CD14-positive monocyte (primary cell): Measurements from ENCODE around the gene ZBTB7C. TPM values are rescaled to one million over a fixed set of nuclear protein-coding genes. Genes with fewer than 3 reads are reported as not detected.

Source experiments
- DNase-seq, 3 donors: peaks; one replicate each; pipeline ENCODE4 v3.0.0-alpha.2; 2011 to 2022
- H2AFZ ChIP-seq: 2 replicates; pipeline ENCODE4 v1.6.0; 2012; ENCODE audit warnings: mild to moderate bottlenecking, low read depth, low read length, inconsistent platforms; ENCODE audit not compliant: insufficient read depth, poor library complexity, severe bottlenecking
- H3K27ac ChIP-seq, 2 donors: 1 replicate in 1 of 2; 2 replicates in 1 of 2; pipeline ENCODE4 v1.5.1; 2012 to 2013; ENCODE audit warnings: low read length in 2 of 2, control low read depth in 1 of 2, inconsistent platforms in 1 of 2, low read depth in 1 of 2, mild to moderate bottlenecking in 1 of 2
- H3K27me3 ChIP-seq, 2 donors: one replicate each; pipeline versions ENCODE4 v1.6.0 to v1.6.1; 2011 to 2013; ENCODE audit warnings: low read length in 2 of 2; ENCODE audit not compliant: control insufficient read depth in 2 of 2, insufficient read depth in 2 of 2
- H3K36me3 ChIP-seq, 2 donors: replicated peaks in 1 of 2; 1 replicate in 1 of 2; 2 replicates in 1 of 2; pipeline versions ENCODE4 v1.5.1 to v1.6.1; 2012 to 2013; ENCODE audit warnings: low read length in 2 of 2, control low read depth in 1 of 2, inconsistent platforms in 1 of 2, mild to moderate bottlenecking in 1 of 2; ENCODE audit not compliant: insufficient read depth in 2 of 2, control insufficient read depth in 1 of 2
- H3K4me1 ChIP-seq, 2 donors: 1 replicate in 1 of 2; 2 replicates in 1 of 2; pipeline versions ENCODE4 v1.5.1 to v1.6.1; 2012 to 2013; ENCODE audit warnings: low read length in 2 of 2, control low read depth in 1 of 2, inconsistent platforms in 1 of 2, mild to moderate bottlenecking in 1 of 2, moderate library complexity in 1 of 2; ENCODE audit not compliant: insufficient read depth in 2 of 2, control insufficient read depth in 1 of 2
- H3K4me2 ChIP-seq: replicated peaks from 2 replicates; pipeline ENCODE3; 2012; ENCODE audit warnings: low read length, moderate library complexity, mild to moderate bottlenecking; ENCODE audit not compliant: poor library complexity, severe bottlenecking; ENCODE audit errors: extremely low read depth
- H3K4me3 ChIP-seq, 3 experiments: fragments of 200-600 bp in 1 of 3; sonication (generic) in 1 of 3; replicated peaks in 1 of 3; 1 replicate in 2 of 3; 2 replicates in 1 of 3; pipeline ENCODE4 v1.5.1; 2011 to 2013; ENCODE audit warnings: low read length in 3 of 3, mild to moderate bottlenecking in 3 of 3, control low read depth in 2 of 3, low read depth in 2 of 3, inconsistent platforms in 1 of 3, moderate library complexity in 1 of 3
- H3K79me2 ChIP-seq: 2 replicates; pipeline ENCODE4 v1.6.0; 2012; ENCODE audit warnings: mild to moderate bottlenecking, control low read depth, inconsistent platforms, low read length, moderate library complexity; ENCODE audit not compliant: insufficient read depth
- H3K9ac ChIP-seq: 2 replicates; pipeline ENCODE4 v1.6.0; 2017; ENCODE audit warnings: low read length, mild to moderate bottlenecking; ENCODE audit not compliant: insufficient read depth, poor library complexity, severe bottlenecking
- H3K9me3 ChIP-seq, 2 donors: replicated peaks in 1 of 2; 1 replicate in 1 of 2; 2 replicates in 1 of 2; pipeline versions ENCODE4 v1.5.1 to v1.6.1; 2012 to 2013; ENCODE audit warnings: low read length in 2 of 2, control low read depth in 1 of 2; ENCODE audit not compliant: control insufficient read depth in 1 of 2, insufficient read depth in 1 of 2
- H4K20me1 ChIP-seq: 2 replicates; pipeline ENCODE4 v1.6.0; 2012; ENCODE audit warnings: mild to moderate bottlenecking, low read length, control low read depth, moderate library complexity; ENCODE audit not compliant: insufficient read depth
- H3K27ac Mint-ChIP-seq, 7 donors: one replicate each; pipeline ENCODE4 v1.8.0; 2020; ENCODE audit warnings: mild to moderate bottlenecking in 7 of 7, mixed read lengths in 7 of 7, moderate library complexity in 6 of 7, inconsistent platforms in 2 of 7
- H3K27me3 Mint-ChIP-seq, 3 donors: one replicate each; pipeline ENCODE4 v1.8.0; 2021 to 2022; ENCODE audit warnings: low read depth in 3 of 3, mild to moderate bottlenecking in 3 of 3, mixed read lengths in 3 of 3, moderate library complexity in 3 of 3, inconsistent platforms in 1 of 3
- H3K36me3 Mint-ChIP-seq, 2 donors: one replicate each; pipeline ENCODE4 v1.8.0; 2020; ENCODE audit warnings: mixed read lengths in 2 of 2, inconsistent platforms in 1 of 2, mild to moderate bottlenecking in 1 of 2
- H3K4me1 Mint-ChIP-seq: one replicate; pipeline ENCODE4 v1.8.0; 2020; ENCODE audit warnings: mild to moderate bottlenecking, mixed read lengths
- H3K4me3 Mint-ChIP-seq, 2 donors: one replicate each; pipeline ENCODE4 v1.8.0; 2020; ENCODE audit warnings: mild to moderate bottlenecking in 2 of 2, mixed read lengths in 2 of 2, moderate library complexity in 1 of 2
- H3K9me3 Mint-ChIP-seq, 7 donors: one replicate each; pipeline ENCODE4 v1.8.0; 2020 to 2022; ENCODE audit warnings: mixed read lengths in 7 of 7, mild to moderate bottlenecking in 6 of 7, moderate library complexity in 6 of 7, inconsistent platforms in 2 of 7
- CTCF ChIP-seq: fragments of 200-600 bp; IDR thresholded peaks from one replicate; pipeline ENCODE4 v1.8.0; 2022; ENCODE audit warnings: antibody characterized with exemption, mild to moderate bottlenecking
- WGBS: methylation state at CpG from one replicate; pipeline ENCODE4 v1.1.5; 2013; ENCODE audit warnings: missing lambda C conversion rate; ENCODE audit not compliant: insufficient coverage; 5-methylcytosine and 5-hydroxymethylcytosine counted together
- intact Hi-C, 2 donors: fragments of 100-400 bp; cut with micrococcal nuclease; formaldehyde crosslinking; loops; one replicate each; pipeline versions ENCODE4 v1.15.0 to v1.15.1; 2023
- polyA plus RNA-seq, 3 donors: library from polyadenylated mRNA; depleted of rRNA in 1 of 3; unstranded in 2 of 3; stranded (reverse) in 1 of 3; fragments of 300-500 nt in 2 of 3; fragments of >200 nt in 1 of 3; fragmentation: Illumina TruSeq in 2 of 3; gene quantifications; 1 replicate in 2 of 3; 2 replicates in 1 of 3; pipeline ENCODE4 v1.2.3, GENCODE V29; 2012 to 2021

ZBTB7C gene
- polyA plus RNA-seq, 3 donors, result 0.03 to 0.09 TPM; not detected in 1

GRCh38 chr18:48342581-48342980 is 66.6 kb downstream of the ZBTB7C start:
- TF ChIP-seq CTCF, result no peak
- Mint-ChIP-seq H3K4me1 (no peaks in the 10 kb centered on the region), H3K4me3 (no peak overlapping the region), H3K27ac (no peak overlapping the region), H3K27me3 (peaks cover 2 to 12% (median 11%) of the 10 kb centered on the region in 3 donors), H3K9me3 (no peaks in the 10 kb centered on the region), H3K36me3 (no peaks in the 10 kb centered on the region)
- Histone ChIP-seq H3K4me1 (no peaks in the 10 kb centered on the region), H3K4me2 (no peak overlapping the region), H4K20me1 (no peaks in the 10 kb centered on the region), H3K79me2 (no peaks in the 10 kb centered on the region), H3K9ac (no peak overlapping the region), H3K27me3 (no peaks in the 10 kb centered on the region), H3K4me3 (no peak overlapping the region), H3K9me3 (no peaks in the 10 kb centered on the region), H3K27ac (no peak overlapping the region), H3K36me3 (no peaks in the 10 kb centered on the region), H2AFZ (no peak overlapping the region)
- 100% methylated on average over 2 of the region's 6 CpGs for WGBS
- no peak for DNase-seq
- intact Hi-C loops, result no loop called here

GRCh38 chr18:48342125-48342524 is 67.1 kb downstream of the ZBTB7C start:
- WGBS, result 80% methylated on average over 2 of the region's 6 CpGs
- TF ChIP-seq CTCF, result no peak
- Histone ChIP-seq H3K4me2 (no peak overlapping the region), H3K9me3 (no peaks in the 10 kb centered on the region), H2AFZ (no peak overlapping the region), H3K27me3 (no peaks in the 10 kb centered on the region), H3K4me3 (no peak overlapping the region), H3K79me2 (no peaks in the 10 kb centered on the region), H3K9ac (no peak overlapping the region), H4K20me1 (no peaks in the 10 kb centered on the region), H3K27ac (no peak overlapping the region), H3K4me1 (no peaks in the 10 kb centered on the region), H3K36me3 (no peaks in the 10 kb centered on the region)
- Mint-ChIP-seq H3K4me3 (no peak overlapping the region), H3K27ac (no peak overlapping the region), H3K9me3 (no peaks in the 10 kb centered on the region), H3K4me1 (no peaks in the 10 kb centered on the region), H3K27me3 (peaks cover 2 to 12% (median 7%) of the 10 kb centered on the region in 3 donors), H3K36me3 (no peaks in the 10 kb centered on the region)
- intact Hi-C loops, result no loop called here
- no peak for DNase-seq
